Measurements from ENCODE around the gene RAB44.

DNA sequence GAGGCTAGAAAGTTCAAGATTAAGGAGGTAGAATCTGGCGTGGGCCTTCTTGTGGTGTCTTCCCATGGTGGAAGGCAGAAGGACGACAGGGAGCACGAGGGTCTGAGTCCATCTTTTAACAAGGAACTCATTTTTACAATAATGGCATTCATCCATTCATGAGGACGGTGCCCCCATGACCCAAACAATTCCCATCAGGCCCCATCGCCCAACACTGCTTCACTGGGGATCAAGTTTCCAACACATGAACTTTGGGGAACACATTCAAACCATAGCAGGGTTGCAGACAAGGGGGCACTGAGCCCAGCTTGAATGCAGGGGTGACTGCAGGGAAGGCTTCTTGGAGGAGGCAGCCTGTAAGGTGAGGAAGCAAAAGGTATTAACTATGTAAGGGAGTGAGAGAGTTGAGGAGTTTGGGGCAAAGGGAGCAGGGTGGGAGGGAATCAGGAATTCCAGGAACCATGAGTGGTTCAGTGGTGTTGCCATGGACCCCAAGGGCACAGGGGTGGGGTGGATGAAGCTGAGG lies 5.5 kb downstream of the RAB44 start:
- TF ChIP-seq, protein P1, sequence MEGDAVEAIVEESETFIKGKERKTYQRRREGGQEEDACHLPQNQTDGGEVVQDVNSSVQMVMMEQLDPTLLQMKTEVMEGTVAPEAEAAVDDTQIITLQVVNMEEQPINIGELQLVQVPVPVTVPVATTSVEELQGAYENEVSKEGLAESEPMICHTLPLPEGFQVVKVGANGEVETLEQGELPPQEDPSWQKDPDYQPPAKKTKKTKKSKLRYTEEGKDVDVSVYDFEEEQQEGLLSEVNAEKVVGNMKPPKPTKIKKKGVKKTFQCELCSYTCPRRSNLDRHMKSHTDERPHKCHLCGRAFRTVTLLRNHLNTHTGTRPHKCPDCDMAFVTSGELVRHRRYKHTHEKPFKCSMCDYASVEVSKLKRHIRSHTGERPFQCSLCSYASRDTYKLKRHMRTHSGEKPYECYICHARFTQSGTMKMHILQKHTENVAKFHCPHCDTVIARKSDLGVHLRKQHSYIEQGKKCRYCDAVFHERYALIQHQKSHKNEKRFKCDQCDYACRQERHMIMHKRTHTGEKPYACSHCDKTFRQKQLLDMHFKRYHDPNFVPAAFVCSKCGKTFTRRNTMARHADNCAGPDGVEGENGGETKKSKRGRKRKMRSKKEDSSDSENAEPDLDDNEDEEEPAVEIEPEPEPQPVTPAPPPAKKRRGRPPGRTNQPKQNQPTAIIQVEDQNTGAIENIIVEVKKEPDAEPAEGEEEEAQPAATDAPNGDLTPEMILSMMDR (IDR thresholded peaks at IDR 0.05), result no peak
- TF ChIP-seq POLR2A (IDR thresholded peaks at IDR 0.05), result no peak
- no peak for TF ChIP-seq POLR2AphosphoS5 (IDR thresholded peaks at IDR 0.05)

Measured in stomach (tissue), 4 donors.